Measurements from ENCODE around the gene NOTCH2.

GRCh38 chr1:119988306-119989062 is 81.0 kb downstream of the NOTCH2 start:
- TF ChIP-seq CTCF (conservative IDR thresholded peaks at IDR 0.05; ENCODE audit: low read depth, low read length) (no peak), EZH2 (IDR thresholded peaks at IDR 0.05; ENCODE audit: low read length, unreplicated experiment) (no peak)

Measured in PC-3 (cell line).